Measurements from ENCODE around the gene OR52I1.

DNA sequence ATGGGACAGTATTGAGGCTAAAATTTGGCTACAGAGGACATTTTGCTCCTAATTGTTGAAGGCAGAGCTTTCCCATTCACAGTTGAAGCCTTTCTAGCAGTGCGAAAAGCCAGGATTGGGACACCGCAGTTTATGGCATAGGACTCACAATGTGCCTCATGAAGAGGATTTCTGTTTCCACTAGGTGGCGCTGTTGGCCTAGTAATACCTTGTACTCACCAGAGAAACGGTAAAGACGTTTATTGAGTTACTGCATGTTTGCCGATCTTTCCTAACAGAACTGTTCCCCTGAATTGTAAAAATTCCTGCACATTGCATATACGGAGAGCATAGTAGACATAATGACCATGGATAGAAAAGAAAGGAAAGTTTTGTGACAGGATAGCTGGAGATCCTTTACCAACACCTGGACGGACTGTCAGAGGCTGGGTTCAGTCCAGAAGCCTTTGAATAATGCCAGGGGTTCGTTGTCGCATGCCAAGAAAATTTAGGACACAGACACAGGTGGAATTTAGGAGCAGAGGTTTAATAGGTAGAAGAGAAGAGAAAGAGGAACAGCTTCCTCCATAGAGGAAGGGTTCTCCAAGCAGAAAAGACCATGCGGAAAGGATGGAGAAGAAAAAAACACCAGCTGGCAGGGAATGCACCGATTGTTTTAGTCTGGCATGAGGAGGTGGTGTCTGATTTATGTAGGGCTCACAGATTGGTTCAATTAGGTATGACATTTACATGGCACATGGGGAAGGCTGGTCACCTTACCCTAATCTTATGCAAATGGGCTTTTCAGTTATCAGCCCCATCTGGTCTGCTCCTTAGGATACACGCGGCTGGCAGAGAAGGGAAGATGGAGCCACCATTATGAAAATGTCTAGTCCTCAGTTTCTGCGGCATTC lies 32.6 kb downstream of the OR52I1 start:
- no peak for TF ChIP-seq POLR2A (IDR thresholded peaks at IDR 0.05)
- TF ChIP-seq, protein P1, sequence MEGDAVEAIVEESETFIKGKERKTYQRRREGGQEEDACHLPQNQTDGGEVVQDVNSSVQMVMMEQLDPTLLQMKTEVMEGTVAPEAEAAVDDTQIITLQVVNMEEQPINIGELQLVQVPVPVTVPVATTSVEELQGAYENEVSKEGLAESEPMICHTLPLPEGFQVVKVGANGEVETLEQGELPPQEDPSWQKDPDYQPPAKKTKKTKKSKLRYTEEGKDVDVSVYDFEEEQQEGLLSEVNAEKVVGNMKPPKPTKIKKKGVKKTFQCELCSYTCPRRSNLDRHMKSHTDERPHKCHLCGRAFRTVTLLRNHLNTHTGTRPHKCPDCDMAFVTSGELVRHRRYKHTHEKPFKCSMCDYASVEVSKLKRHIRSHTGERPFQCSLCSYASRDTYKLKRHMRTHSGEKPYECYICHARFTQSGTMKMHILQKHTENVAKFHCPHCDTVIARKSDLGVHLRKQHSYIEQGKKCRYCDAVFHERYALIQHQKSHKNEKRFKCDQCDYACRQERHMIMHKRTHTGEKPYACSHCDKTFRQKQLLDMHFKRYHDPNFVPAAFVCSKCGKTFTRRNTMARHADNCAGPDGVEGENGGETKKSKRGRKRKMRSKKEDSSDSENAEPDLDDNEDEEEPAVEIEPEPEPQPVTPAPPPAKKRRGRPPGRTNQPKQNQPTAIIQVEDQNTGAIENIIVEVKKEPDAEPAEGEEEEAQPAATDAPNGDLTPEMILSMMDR (IDR thresholded peaks at IDR 0.05 in 4 of 5, conservative IDR thresholded peaks at IDR 0.05 in 1 of 5): peak in 4 of 5 experiments; percentile 35 to 58 (median 46)

All from gastrocnemius medialis (tissue), 4 donors.